ENCODE measurements around the gene PLOD2.

DNA sequence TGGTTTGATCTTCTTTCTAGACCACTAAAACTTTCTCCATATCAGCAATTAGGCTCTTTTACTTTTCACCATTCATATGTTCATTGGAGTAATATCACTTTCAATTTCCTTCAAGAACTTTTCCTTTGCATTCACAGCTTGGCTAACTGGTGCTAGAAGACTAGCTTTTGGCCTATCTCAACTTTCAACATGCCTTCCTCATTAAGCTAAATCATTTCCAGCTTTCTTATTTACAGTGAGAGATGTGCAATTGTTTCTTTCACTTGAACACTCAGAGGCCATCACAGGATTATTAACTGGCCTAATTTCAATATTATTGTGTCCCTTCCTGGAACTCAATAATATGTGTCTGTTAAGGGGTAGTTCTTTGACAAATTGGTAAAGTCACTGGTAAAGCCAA is 42.8 kb upstream of the PLOD2 start:
- no peak for TF ChIP-seq CTCF (IDR thresholded peaks at IDR 0.05; ENCODE audit: low read depth, low read length, poor library complexity, severe bottlenecking)
- no peak for TF ChIP-seq EZH2phosphoT487 (IDR thresholded peaks at IDR 0.05; ENCODE audit: borderline replicate concordance, low read length)

Measured in DOHH2 (cell line).